Measurements from ENCODE around the gene RAB20. TPM values are rescaled to one million over a fixed set of nuclear protein-coding genes. Genes with fewer than 3 reads are reported as not detected.

Gene RAB20
- total RNA-seq, 4 donors from 2014 or later, result 8.7 to 32.8 (median 18.4) TPM

DNA sequence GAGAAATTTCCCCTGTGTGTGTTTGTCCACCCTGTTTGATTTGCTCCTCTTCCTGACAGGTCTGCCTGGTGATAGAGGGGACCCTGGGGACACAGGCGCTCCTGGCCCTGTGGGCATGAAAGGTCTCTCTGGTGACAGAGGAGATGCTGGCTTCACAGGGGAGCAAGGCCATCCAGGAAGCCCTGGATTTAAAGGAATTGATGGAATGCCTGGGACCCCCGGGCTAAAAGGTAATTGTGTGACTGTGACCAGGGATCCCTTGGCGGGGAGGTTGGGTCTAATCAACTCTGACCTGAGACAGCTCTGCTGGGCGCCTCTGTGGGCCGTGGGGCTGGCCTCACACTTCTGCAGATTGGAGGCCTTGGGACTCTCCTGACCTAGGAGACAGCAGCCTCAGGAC lies 81.4 kb downstream of the RAB20 start:
- Histone ChIP-seq H3K9me3 (no peaks in the 10 kb centered on the region), H3K36me3 (peaks cover 0 to 87% of the 10 kb centered on the region in 2 donors), H3K27ac (peak overlapping the region; percentile 47 to 74 (median 60)), H3K27me3 (no peaks in the 10 kb centered on the region), H3K4me3 (no peak overlapping the region), H3K4me1 (peaks cover 0 to 35% (median 0%) of the 10 kb centered on the region in 3 donors)
- WGBS, 2 donors (ENCODE audit: low coverage in 1 of 2), result no CpG with 5 or more reads among the region's 5 CpGs
- no peak for TF ChIP-seq EP300 (IDR thresholded peaks at IDR 0.05)
- TF ChIP-seq POLR2A (IDR thresholded peaks at IDR 0.05), result no peak
- no peak for ATAC-seq

DNA sequence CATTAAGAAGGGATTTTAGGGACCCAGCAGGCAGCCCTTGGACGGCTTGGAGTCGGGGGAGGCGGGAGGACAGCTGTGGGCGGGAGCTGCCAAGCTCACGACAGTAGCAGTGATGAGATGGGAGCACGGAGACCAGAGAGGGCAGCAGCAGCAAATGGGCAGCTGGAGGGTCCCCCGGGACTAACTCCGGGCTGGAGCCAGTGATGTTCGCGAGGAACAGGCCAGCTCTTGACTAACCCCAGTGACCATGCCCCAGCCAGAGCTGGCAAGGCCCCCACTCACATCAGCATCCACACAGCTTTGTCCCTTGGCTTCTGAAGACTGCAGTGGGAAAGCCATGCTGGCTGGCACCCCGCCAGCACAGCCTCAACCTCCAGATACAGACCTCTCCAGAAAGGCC lies 81.9 kb downstream of the RAB20 start:
- Histone ChIP-seq H3K27me3 (no peaks in the 10 kb centered on the region), H3K9me3 (no peaks in the 10 kb centered on the region), H3K36me3 (peaks cover 0 to 87% of the 10 kb centered on the region in 2 donors), H3K4me3 (no peak overlapping the region), H3K27ac (peak overlapping the region; percentile 47 to 74 (median 60)), H3K4me1 (peaks cover 0 to 35% (median 0%) of the 10 kb centered on the region in 3 donors)
- TF ChIP-seq POLR2AphosphoS5 (IDR thresholded peaks at IDR 0.05) (no peak), POLR2A (IDR thresholded peaks at IDR 0.05) (no peak), EP300 (IDR thresholded peaks at IDR 0.05) (no peak)
- TF ChIP-seq, protein P1, sequence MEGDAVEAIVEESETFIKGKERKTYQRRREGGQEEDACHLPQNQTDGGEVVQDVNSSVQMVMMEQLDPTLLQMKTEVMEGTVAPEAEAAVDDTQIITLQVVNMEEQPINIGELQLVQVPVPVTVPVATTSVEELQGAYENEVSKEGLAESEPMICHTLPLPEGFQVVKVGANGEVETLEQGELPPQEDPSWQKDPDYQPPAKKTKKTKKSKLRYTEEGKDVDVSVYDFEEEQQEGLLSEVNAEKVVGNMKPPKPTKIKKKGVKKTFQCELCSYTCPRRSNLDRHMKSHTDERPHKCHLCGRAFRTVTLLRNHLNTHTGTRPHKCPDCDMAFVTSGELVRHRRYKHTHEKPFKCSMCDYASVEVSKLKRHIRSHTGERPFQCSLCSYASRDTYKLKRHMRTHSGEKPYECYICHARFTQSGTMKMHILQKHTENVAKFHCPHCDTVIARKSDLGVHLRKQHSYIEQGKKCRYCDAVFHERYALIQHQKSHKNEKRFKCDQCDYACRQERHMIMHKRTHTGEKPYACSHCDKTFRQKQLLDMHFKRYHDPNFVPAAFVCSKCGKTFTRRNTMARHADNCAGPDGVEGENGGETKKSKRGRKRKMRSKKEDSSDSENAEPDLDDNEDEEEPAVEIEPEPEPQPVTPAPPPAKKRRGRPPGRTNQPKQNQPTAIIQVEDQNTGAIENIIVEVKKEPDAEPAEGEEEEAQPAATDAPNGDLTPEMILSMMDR (IDR thresholded peaks at IDR 0.05), result no peak
- WGBS, 2 donors (ENCODE audit: low coverage in 1 of 2), result 55 to 70% methylated on average over 4 to 7 of the region's 11 CpGs
- ATAC-seq, result peak; percentile 7

GRCh38 chr13:110479215-110479545 lies 82.3 kb downstream of the RAB20 start:
- no peak for TF ChIP-seq POLR2AphosphoS5 (IDR thresholded peaks at IDR 0.05)
- TF ChIP-seq POLR2A (IDR thresholded peaks at IDR 0.05), result no peak
- no peak for TF ChIP-seq EP300 (IDR thresholded peaks at IDR 0.05)
- TF ChIP-seq, protein P1 (IDR thresholded peaks at IDR 0.05), result no peak
- Histone ChIP-seq H3K9me3 (no peaks in the 10 kb centered on the region), H3K27me3 (no peaks in the 10 kb centered on the region), H3K4me1 (peaks cover 0 to 35% (median 0%) of the 10 kb centered on the region in 3 donors), H3K36me3 (peaks cover 0 to 87% of the 10 kb centered on the region in 2 donors), H3K4me3 (no peak overlapping the region), H3K27ac (peak overlapping the region; percentile 47 to 74 (median 60))
- 76% methylated on average over 5 of the region's 6 CpGs; no CpG with 5 or more reads in 1 of the 2 donors for WGBS, 2 donors (ENCODE audit: low coverage in 1 of 2)
- ATAC-seq, result no peak

- no peaks in the 10 kb centered on the region for H3K9me3 ChIP-seq
- peak overlapping the region in 3 of 4 donors; percentile 56 to 74 (median 65) for H3K27ac ChIP-seq
- WGBS, 2 donors (ENCODE audit: low coverage in 1 of 2), result 80 to 81% methylated on average over 2 to 5 of the region's 16 CpGs
- H3K36me3 ChIP-seq, result peaks cover 0 to 87% of the 10 kb centered on the region in 2 donors
- ATAC-seq, result peak; percentile 17
- peaks cover 0 to 35% (median 0%) of the 10 kb centered on the region in 3 donors for H3K4me1 ChIP-seq
- TF ChIP-seq, protein P1 (IDR thresholded peaks at IDR 0.05), result no peak
- TF ChIP-seq POLR2A (IDR thresholded peaks at IDR 0.05), result no peak
- no peak overlapping the region for H3K4me3 ChIP-seq
- H3K27me3 ChIP-seq, result no peaks in the 10 kb centered on the region
Measured at GRCh38 chr13:110478405-110479214, 82.9 kb downstream of the RAB20 start.

GRCh38 chr13:110477706-110478245 lies 83.7 kb downstream of the RAB20 start:
- Histone ChIP-seq H3K4me1 (peaks cover 0 to 35% (median 0%) of the 10 kb centered on the region in 3 donors), H3K4me3 (no peak overlapping the region), H3K9me3 (no peaks in the 10 kb centered on the region), H3K27me3 (no peaks in the 10 kb centered on the region), H3K36me3 (peaks cover 0 to 87% of the 10 kb centered on the region in 2 donors), H3K27ac (peak overlapping the region in 3 of 4 donors; percentile 56 to 74 (median 65))
- peak; percentile 59 for ATAC-seq
- TF ChIP-seq POLR2A (IDR thresholded peaks at IDR 0.05), result no peak
- no peak for TF ChIP-seq POLR2AphosphoS5 (IDR thresholded peaks at IDR 0.05)
- 70 to 71% methylated on average over 1 to 2 of the region's 4 CpGs for WGBS, 2 donors (ENCODE audit: low coverage in 1 of 2)
